ENCODE data around the gene ZFYVE19.

DNA sequence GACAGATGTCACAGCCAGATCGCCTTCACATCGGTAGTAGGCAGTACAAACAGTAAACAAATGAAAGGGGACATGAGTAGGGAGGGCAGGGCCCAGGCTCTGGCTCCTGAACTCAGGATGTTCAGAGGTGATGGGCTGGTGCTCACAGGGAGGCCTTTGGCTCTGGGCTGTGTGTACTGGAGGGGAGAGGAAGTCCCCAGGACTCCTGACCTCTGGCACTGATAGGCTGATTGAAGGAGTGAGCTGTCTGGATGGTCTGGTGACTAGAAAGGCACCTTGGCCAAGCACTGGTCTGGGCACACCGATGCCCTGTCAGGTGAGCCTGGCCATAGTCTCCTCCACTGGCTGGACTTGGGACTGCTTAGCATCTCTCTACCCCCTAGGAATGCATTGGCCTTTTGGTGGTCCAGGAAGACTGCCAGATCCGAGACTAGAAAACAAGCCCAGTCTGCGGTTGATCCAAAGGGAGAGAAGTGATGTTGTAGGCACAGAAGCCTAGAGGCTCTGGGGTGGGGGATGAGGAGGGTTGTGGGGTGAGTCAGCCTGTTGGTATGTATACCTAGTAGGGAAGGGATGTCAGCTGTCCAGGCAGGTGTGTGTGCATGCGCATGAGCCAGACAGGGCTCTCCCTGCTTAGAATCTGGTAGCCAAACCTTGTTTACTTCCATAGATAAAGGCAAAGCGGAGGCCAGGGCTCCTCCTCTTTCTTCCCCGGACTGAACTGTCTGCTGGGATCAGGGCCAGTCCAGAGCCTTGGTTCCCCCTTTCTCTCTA is 38.8 kb downstream of the ZFYVE19 start:
- TF ChIP-seq, protein P1, sequence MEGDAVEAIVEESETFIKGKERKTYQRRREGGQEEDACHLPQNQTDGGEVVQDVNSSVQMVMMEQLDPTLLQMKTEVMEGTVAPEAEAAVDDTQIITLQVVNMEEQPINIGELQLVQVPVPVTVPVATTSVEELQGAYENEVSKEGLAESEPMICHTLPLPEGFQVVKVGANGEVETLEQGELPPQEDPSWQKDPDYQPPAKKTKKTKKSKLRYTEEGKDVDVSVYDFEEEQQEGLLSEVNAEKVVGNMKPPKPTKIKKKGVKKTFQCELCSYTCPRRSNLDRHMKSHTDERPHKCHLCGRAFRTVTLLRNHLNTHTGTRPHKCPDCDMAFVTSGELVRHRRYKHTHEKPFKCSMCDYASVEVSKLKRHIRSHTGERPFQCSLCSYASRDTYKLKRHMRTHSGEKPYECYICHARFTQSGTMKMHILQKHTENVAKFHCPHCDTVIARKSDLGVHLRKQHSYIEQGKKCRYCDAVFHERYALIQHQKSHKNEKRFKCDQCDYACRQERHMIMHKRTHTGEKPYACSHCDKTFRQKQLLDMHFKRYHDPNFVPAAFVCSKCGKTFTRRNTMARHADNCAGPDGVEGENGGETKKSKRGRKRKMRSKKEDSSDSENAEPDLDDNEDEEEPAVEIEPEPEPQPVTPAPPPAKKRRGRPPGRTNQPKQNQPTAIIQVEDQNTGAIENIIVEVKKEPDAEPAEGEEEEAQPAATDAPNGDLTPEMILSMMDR (conservative IDR thresholded peaks at IDR 0.05; ENCODE audit: low read length): no peak
- no peak for TF ChIP-seq EZH2phosphoT487 (IDR thresholded peaks at IDR 0.05; ENCODE audit: borderline replicate concordance)

All from Loucy (cell line).